Spleen (tissue), 11 donors: ENCODE data around the gene WLS. TPM values are rescaled to one million over a fixed set of nuclear protein-coding genes. Genes with fewer than 3 reads are reported as not detected.

Experiments
- DNase-seq: peaks from one replicate; pipeline ENCODE4 v3.0.0-alpha.2; 2020
- H3K27ac ChIP-seq, 8 donors: fragments of 200-600 bp; sonication (generic) in 7 of 8; 1 replicate in 4 of 8; 2 replicates in 4 of 8; pipeline versions ENCODE4 v1.5.0 to v1.8.0; 2016 to 2021; ENCODE audit warnings: inconsistent platforms in 4 of 8, mild to moderate bottlenecking in 4 of 8, moderate library complexity in 1 of 8
- H3K27me3 ChIP-seq, 7 donors: fragments of 200-600 bp; sonication (generic) in 6 of 7; replicated peaks in 1 of 7; 1 replicate in 4 of 7; 2 replicates in 3 of 7; pipeline versions ENCODE4 v1.5.0 to v1.8.0; 2016 to 2021; ENCODE audit warnings: inconsistent platforms in 3 of 7, mild to moderate bottlenecking in 1 of 7
- H3K36me3 ChIP-seq, 6 donors: fragments of 200-600 bp; sonication (generic) in 5 of 6; 1 replicate in 4 of 6; 2 replicates in 2 of 6; pipeline versions ENCODE4 v1.5.0 to v1.8.0; 2016 to 2021; ENCODE audit warnings: inconsistent platforms in 2 of 6
- H3K4me1 ChIP-seq, 6 donors: fragments of 200-600 bp; sonication (generic) in 5 of 6; 1 replicate in 3 of 6; 2 replicates in 3 of 6; pipeline versions ENCODE4 v1.5.0 to v1.8.0; 2016 to 2021; ENCODE audit warnings: inconsistent platforms in 3 of 6
- H3K4me3 ChIP-seq, 8 donors: fragments of 200-600 bp; sonication (generic) in 7 of 8; 1 replicate in 4 of 8; 2 replicates in 4 of 8; pipeline versions ENCODE4 v1.5.0 to v1.8.0; 2016 to 2021; ENCODE audit warnings: inconsistent platforms in 4 of 8, mild to moderate bottlenecking in 4 of 8, moderate library complexity in 2 of 8
- H3K9me3 ChIP-seq, 8 donors: fragments of 200-600 bp; sonication (generic) in 7 of 8; 1 replicate in 4 of 8; 2 replicates in 4 of 8; pipeline versions ENCODE4 v1.5.0 to v1.8.0; 2016 to 2021; ENCODE audit warnings: inconsistent platforms in 4 of 8
- CTCF ChIP-seq, 11 experiments: fragments of 200-600 bp in 7 of 11; fragments of 450-650 bp in 4 of 11; sonication (generic) in 4 of 11; IDR thresholded peaks in 8 of 11; conservative IDR thresholded peaks in 3 of 11; 1 replicate in 7 of 11; 2 replicates in 4 of 11; pipeline versions ENCODE4 v1.4.0 to v1.8.0; 2016 to 2021; ENCODE audit warnings: antibody characterized with exemption in 11 of 11, inconsistent platforms in 4 of 11, mild to moderate bottlenecking in 1 of 11
- POLR2A ChIP-seq, 3 donors: fragments of 450-650 bp; IDR thresholded peaks; one replicate each; pipeline ENCODE4 v1.5.1; 2017; ENCODE audit warnings: antibody characterized with exemption in 3 of 3, mild to moderate bottlenecking in 1 of 3
- POLR2AphosphoS5 ChIP-seq, 3 donors: sonication (generic); formaldehyde crosslinking; IDR thresholded peaks; one replicate each; pipeline ENCODE4 v1.5.1; 2017; ENCODE audit warnings: antibody characterized with exemption in 3 of 3
- WGBS, 5 donors: extraction: QIAGEN DNeasy Blood & Tissue Kit in 3 of 5; methylation state at CpG; one replicate each; pipeline versions ENCODE4 v1.1.5 to v1.1.7; 2013 to 2018; 5-methylcytosine and 5-hydroxymethylcytosine counted together
- intact Hi-C: fragments of 100-400 bp; cut with DNase I; formaldehyde crosslinking; loops from one replicate; pipeline ENCODE4 v1.15.0; 2023; ENCODE audit warnings: low total_unique reads
- polyA plus RNA-seq, 3 donors: library from polyadenylated mRNA; stranded (reverse); fragments of 200-250 nt; gene quantifications; one replicate each; pipeline ENCODE4 v1.2.1, GENCODE V29; 2013
- total RNA-seq, 7 donors: library from RNA; depleted of rRNA in 3 of 7; stranded (reverse); fragments of >200 nt in 3 of 7; fragmentation: NEBNext Ultra II Directional in 4 of 7; extraction: Animal tissue kit (Norgen Biotek cat#: 25700) in 4 of 7; gene quantifications; one replicate each; pipeline versions ENCODE4 v1.1.0 to v1.2.1, GENCODE V29; 2016 to 2021
- donor health status: healthy with polysubstance abuse.
- donor health status: DM: no; HTN: no; CAD: no; lungs with moderate emphysema.
- donor health status: DM: no; HTN: no; CAD: no.
- donor health status: Bipolar disorder and iron deficiency.
- donor health status: healthy.
- donor health status: DM: no; HTN: no; CAD: no.
- donor health status: DM: yes; HTN: yes; CAD: no.

The WLS gene
- total and polyA plus RNA-seq, 10 donors = 5.6 to 67.2 (median 53.2) TPM

- peaks cover 0 to 32% (median 1%) of the 10 kb centered on the region in 6 donors for H3K36me3 ChIP-seq
- 67 to 89% (median 79%) methylated on average over 3 of the region's 3 CpGs for WGBS, 5 donors
- DNase-seq = no peak
- peak overlapping the region in 2 of 8 donors; percentile 2 to 21 for H3K27ac ChIP-seq
- TF ChIP-seq POLR2A (IDR thresholded peaks at IDR 0.05) (no peak), POLR2AphosphoS5 (IDR thresholded peaks at IDR 0.05) (no peak)
- H3K9me3 ChIP-seq = no peaks in the 10 kb centered on the region
- intact Hi-C loops = no loop called here
- no peaks in the 10 kb centered on the region for H3K4me1 ChIP-seq
- no peaks in the 10 kb centered on the region for H3K27me3 ChIP-seq
- H3K4me3 ChIP-seq = no peak overlapping the region
Observed at GRCh38 chr1:68188060-68188538, 44.2 kb downstream of the WLS start.

- TF ChIP-seq POLR2A (IDR thresholded peaks at IDR 0.05) = no peak
- no peak for TF ChIP-seq POLR2AphosphoS5 (IDR thresholded peaks at IDR 0.05)
- no peak for TF ChIP-seq CTCF (IDR thresholded peaks at IDR 0.05 in 8 of 11, conservative IDR thresholded peaks at IDR 0.05 in 3 of 11)
- no peak for DNase-seq
- 46 to 94% (median 70%) methylated on average over 2 of the region's 2 CpGs for WGBS, 5 donors
- Histone ChIP-seq H3K9me3 (no peaks in the 10 kb centered on the region), H3K27ac (no peak overlapping the region), H3K4me1 (no peaks in the 10 kb centered on the region), H3K4me3 (no peak overlapping the region), H3K36me3 (peaks cover 0 to 9% (median 1%) of the 10 kb centered on the region in 6 donors), H3K27me3 (no peaks in the 10 kb centered on the region)
- intact Hi-C loops = no loop called here
Observed at GRCh38 chr1:68185743-68186142, 46.6 kb downstream of the WLS start.

GRCh38 chr1:68183895-68184294 is 48.4 kb downstream of the WLS start:
- TF ChIP-seq POLR2AphosphoS5 (IDR thresholded peaks at IDR 0.05) = no peak
- no peak for TF ChIP-seq POLR2A (IDR thresholded peaks at IDR 0.05)
- TF ChIP-seq CTCF (IDR thresholded peaks at IDR 0.05 in 8 of 11, conservative IDR thresholded peaks at IDR 0.05 in 3 of 11) = no peak

GRCh38 chr1:68181165-68181556 is 51.2 kb downstream of the WLS start:
- intact Hi-C loops = no loop called here
- Histone ChIP-seq H3K27me3 (no peaks in the 10 kb centered on the region), H3K4me1 (peaks cover 0 to 9% (median 0%) of the 10 kb centered on the region in 6 donors), H3K27ac (no peak overlapping the region), H3K9me3 (no peaks in the 10 kb centered on the region), H3K36me3 (no peaks in the 10 kb centered on the region), H3K4me3 (no peak overlapping the region)
- DNase-seq = no peak
- WGBS, 5 donors = 10 to 57% (median 48%) methylated on average over 1 of the region's 1 CpG
- TF ChIP-seq POLR2A (IDR thresholded peaks at IDR 0.05) (no peak), CTCF (IDR thresholded peaks at IDR 0.05 in 8 of 11, conservative IDR thresholded peaks at IDR 0.05 in 3 of 11) (no peak), POLR2AphosphoS5 (IDR thresholded peaks at IDR 0.05) (no peak)

More at GRCh38 chr1:68183895-68184294, 48.4 kb downstream of the WLS start:
- Histone ChIP-seq H3K4me3 (no peak overlapping the region), H3K27ac (no peak overlapping the region), H3K9me3 (no peaks in the 10 kb centered on the region), H3K27me3 (no peaks in the 10 kb centered on the region), H3K4me1 (no peaks in the 10 kb centered on the region), H3K36me3 (no peaks in the 10 kb centered on the region)
- DNase-seq = no peak
- WGBS, 5 donors = 86 to 96% (median 93%) methylated on average over 2 of the region's 2 CpGs
- intact Hi-C loops = no loop called here
